Keratinocyte (primary cell): ENCODE measurements around the gene VAT1L. TPM values are rescaled to one million over a fixed set of nuclear protein-coding genes. Genes with fewer than 3 reads are reported as not detected.

Source experiments
- DNase-seq: peaks from one replicate; pipeline ENCODE4 v3.0.0-alpha.2; 2011; ENCODE audit warnings: low read depth, missing footprints, low spot score
- FAIRE-seq: peaks from 2 replicates; lab custom pipeline; 2011; peaks lifted over from hg19 to GRCh38; lab: Jason Lieb, UNC
- H2AFZ ChIP-seq: 2 replicates; pipeline ENCODE4 v1.6.0; 2012; ENCODE audit warnings: low read length, control low read depth, inconsistent platforms; ENCODE audit not compliant: control insufficient read depth
- H3K27ac ChIP-seq: 2 replicates; pipeline ENCODE4 v1.5.1; 2011; ENCODE audit warnings: low read length; ENCODE audit not compliant: control insufficient read depth, insufficient read depth
- H3K27me3 ChIP-seq: 3 replicates; pipeline ENCODE4 v1.6.0; 2011; ENCODE audit warnings: low read length; ENCODE audit not compliant: control insufficient read depth, insufficient read depth; ENCODE audit errors: extremely low read depth
- H3K36me3 ChIP-seq, 2 experiments: 2 replicates in 1 of 2; 3 replicates in 1 of 2; pipeline ENCODE4 v1.5.1; 2011; ENCODE audit warnings: low read length in 2 of 2, mild to moderate bottlenecking in 1 of 2; ENCODE audit not compliant: control insufficient read depth in 2 of 2, insufficient read depth in 2 of 2; ENCODE audit errors: extremely low read depth in 1 of 2
- H3K4me1 ChIP-seq: 3 replicates; pipeline ENCODE4 v1.5.1; 2011; ENCODE audit warnings: low read length; ENCODE audit not compliant: control insufficient read depth, insufficient read depth; ENCODE audit errors: extremely low read depth
- H3K4me2 ChIP-seq: 3 replicates; pipeline ENCODE4 v1.6.0; 2011; ENCODE audit warnings: low read depth, low read length; ENCODE audit not compliant: control insufficient read depth, insufficient read depth; ENCODE audit errors: extremely low read depth
- H3K4me3 ChIP-seq, 3 experiments: fragments of 200-600 bp in 1 of 3; sonication (generic) in 1 of 3; 2 replicates in 2 of 3; 3 replicates in 1 of 3; pipeline ENCODE4 v1.5.1; 2011 to 2016; ENCODE audit warnings: low read length in 3 of 3, mild to moderate bottlenecking in 3 of 3, control low read depth in 2 of 3, inconsistent platforms in 1 of 3, low read depth in 1 of 3, mixed read lengths in 1 of 3, mixed run types in 1 of 3, moderate library complexity in 1 of 3; ENCODE audit not compliant: control insufficient read depth in 2 of 3, insufficient read depth in 2 of 3; ENCODE audit errors: extremely low read depth in 1 of 3
- H3K79me2 ChIP-seq: 2 replicates; pipeline ENCODE4 v1.6.0; 2012; ENCODE audit warnings: low read length; ENCODE audit not compliant: control insufficient read depth, insufficient read depth
- H3K9ac ChIP-seq: 3 replicates; pipeline ENCODE4 v1.6.0; 2011; ENCODE audit warnings: low read length; ENCODE audit not compliant: control insufficient read depth, insufficient read depth; ENCODE audit errors: extremely low read depth
- H3K9me1 ChIP-seq: 3 replicates; pipeline ENCODE4 v1.6.0; 2011; ENCODE audit warnings: low read length; ENCODE audit not compliant: control insufficient read depth, insufficient read depth; ENCODE audit errors: extremely low read depth
- H3K9me3 ChIP-seq: 2 replicates; pipeline ENCODE4 v1.5.1; 2012; ENCODE audit warnings: low read depth, low read length; ENCODE audit not compliant: control insufficient read depth
- H4K20me1 ChIP-seq: 3 replicates; pipeline ENCODE4 v1.6.0; 2011; ENCODE audit warnings: low read length; ENCODE audit not compliant: control insufficient read depth, insufficient read depth; ENCODE audit errors: extremely low read depth
- CTCF ChIP-seq, 3 experiments: IDR thresholded peaks in 1 of 3; conservative IDR thresholded peaks in 1 of 3; optimal IDR thresholded peaks in 1 of 3; 2 replicates in 2 of 3; 3 replicates in 1 of 3; pipeline versions ENCODE3 to v1.5.1; 2011; ENCODE audit warnings: low read length in 3 of 3, mild to moderate bottlenecking in 3 of 3, moderate library complexity in 2 of 3, control low read depth in 1 of 3, inconsistent platforms in 1 of 3; ENCODE audit not compliant: insufficient read depth in 2 of 3; ENCODE audit errors: extremely low read depth in 1 of 3
- EZH2 ChIP-seq: IDR thresholded peaks from one replicate; pipeline ENCODE4 v1.6.1; 2012; ENCODE audit warnings: inconsistent platforms, mild to moderate bottlenecking, low read length, moderate library complexity
- dilution Hi-C: fragments of 300-500 bp; cut with MboI; formaldehyde crosslinking; loops from one replicate; pipeline ENCODE4 v1.7.0; 2020; ENCODE audit warnings: low sequenced_read_pairs; ENCODE audit not compliant: extremely low pct_ligation_motif_present
- polyA plus RNA-seq, 5 experiments: library from polyadenylated mRNA; depleted of rRNA in 3 of 5; stranded (reverse) in 3 of 5; stranded (forward) in 1 of 5; unstranded in 1 of 5; fragments of >200 nt; gene quantifications; 1 replicate in 1 of 5; 2 replicates in 3 of 5; 3 replicates in 1 of 5; pipeline versions ENCODE4 v1.2.1 to v1.2.3, GENCODE V29; 2011 to 2012; ENCODE audit warnings: missing spikeins in 2 of 5, low read depth in 1 of 5, low replicate concordance in 1 of 5

Gene VAT1L
- polyA plus RNA-seq, 1 donor (not counting 4 experiments of a cell fraction or from before 2014, with no cell fraction given), result not detected

- FAIRE-seq, result no peak
- no peak overlapping the region for H3K4me3 ChIP-seq
- H3K9me1 ChIP-seq, result no peaks in the 10 kb centered on the region
- no peak overlapping the region for H3K27ac ChIP-seq
- H4K20me1 ChIP-seq, result no peaks in the 10 kb centered on the region
- H3K27me3 ChIP-seq, result no peaks in the 10 kb centered on the region
- no peak for DNase-seq
- H3K9ac ChIP-seq, result no peak overlapping the region
- H3K9me3 ChIP-seq, result no peaks in the 10 kb centered on the region
- dilution Hi-C loops, result no loop called here
- no peaks in the 10 kb centered on the region for H3K36me3 ChIP-seq
- TF ChIP-seq EZH2 (no peak), CTCF (optimal IDR thresholded peaks at IDR 0.05 in 1 of 3, IDR thresholded peaks at IDR 0.05 in 1 of 3, conservative IDR thresholded peaks at IDR 0.05 in 1 of 3; ENCODE audit: extremely low read depth in 1 of 3, insufficient read depth in 2 of 3, low read length in 3 of 3) (no peak)
- H3K4me1 ChIP-seq, result no peaks in the 10 kb centered on the region
- H3K4me2 ChIP-seq, result no peak overlapping the region
- H3K79me2 ChIP-seq, result no peaks in the 10 kb centered on the region
- H2AFZ ChIP-seq, result no peak overlapping the region
Measured at GRCh38 chr16:77898671-77899211, 110.4 kb downstream of the VAT1L start.

GRCh38 chr16:77899416-77899815, 111.1 kb downstream of the VAT1L start:
- no peaks in the 10 kb centered on the region for H3K4me1 ChIP-seq
- TF ChIP-seq CTCF (optimal IDR thresholded peaks at IDR 0.05 in 1 of 3, IDR thresholded peaks at IDR 0.05 in 1 of 3, conservative IDR thresholded peaks at IDR 0.05 in 1 of 3; ENCODE audit: extremely low read depth in 1 of 3, insufficient read depth in 2 of 3, low read length in 3 of 3) (no peak), EZH2 (no peak)
- no peak overlapping the region for H2AFZ ChIP-seq
- H3K27ac ChIP-seq, result no peak overlapping the region
- no peak overlapping the region for H3K9ac ChIP-seq
- H3K79me2 ChIP-seq, result no peaks in the 10 kb centered on the region
- no peak for FAIRE-seq
- no peaks in the 10 kb centered on the region for H3K9me1 ChIP-seq
- dilution Hi-C loops, result no loop called here
- no peak overlapping the region for H3K4me2 ChIP-seq
- H4K20me1 ChIP-seq, result no peaks in the 10 kb centered on the region
- no peaks in the 10 kb centered on the region for H3K36me3 ChIP-seq
- no peak overlapping the region for H3K4me3 ChIP-seq
- no peaks in the 10 kb centered on the region for H3K27me3 ChIP-seq
- no peak for DNase-seq
- H3K9me3 ChIP-seq, result no peaks in the 10 kb centered on the region
